Measurements from ENCODE around the gene HSD3B7. TPM values are rescaled to one million over a fixed set of nuclear protein-coding genes. Genes with fewer than 3 reads are reported as not detected.
A peak's percentile ranks its signal among the peaks of the same experiment; 100 is the strongest.

HSD3B7 gene
- total RNA-seq, 4 donors from 2014 or later: 12.4 to 29.8 (median 19.0) TPM

DNA sequence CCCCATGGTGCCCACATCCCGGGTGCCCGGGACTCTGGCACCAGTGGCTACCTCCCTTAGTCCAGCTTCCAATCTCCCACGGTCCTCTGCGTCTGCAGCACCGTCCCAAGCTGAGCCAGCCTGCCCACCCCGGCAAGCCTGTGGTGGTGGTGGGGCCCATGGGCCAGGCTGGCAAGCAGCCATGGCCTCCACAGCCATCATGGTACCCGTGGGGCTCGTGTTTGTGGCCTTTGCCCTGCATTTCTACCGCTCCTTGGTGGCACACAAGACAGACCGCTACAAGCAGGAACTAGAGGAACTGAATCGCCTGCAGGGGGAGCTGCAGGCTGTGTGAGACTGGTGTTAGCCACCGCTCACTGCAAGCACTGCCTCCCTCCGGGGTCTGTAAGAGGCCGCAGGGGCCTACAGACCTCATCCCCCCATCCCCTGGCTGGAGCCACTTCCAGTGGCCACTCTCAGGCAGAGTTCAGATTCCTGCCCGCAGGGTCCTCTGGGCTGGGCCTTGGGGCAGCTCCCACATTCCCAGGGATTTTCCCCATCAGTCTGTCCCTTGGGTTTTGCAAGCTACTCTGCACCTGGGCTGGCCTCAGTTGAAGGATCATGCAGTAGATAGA lies 31.4 kb upstream of the HSD3B7 start:
- intact Hi-C loops (cut with DNase I; ENCODE audit: low total_unique reads): no loop called here
- H3K4me3 ChIP-seq (ENCODE audit: low read depth, poor library complexity, severe bottlenecking): no peak overlapping the region
- WGBS, 2 donors: 39 to 56% methylated on average over 10 to 11 of the region's 15 CpGs
- peak in 1 of 2 donors; percentile 40 for DNase-seq (ENCODE audit: low spot score in 2 of 2)
- no peak for TF ChIP-seq POLR2A (IDR thresholded peaks at IDR 0.05)
- TF ChIP-seq, protein P1, sequence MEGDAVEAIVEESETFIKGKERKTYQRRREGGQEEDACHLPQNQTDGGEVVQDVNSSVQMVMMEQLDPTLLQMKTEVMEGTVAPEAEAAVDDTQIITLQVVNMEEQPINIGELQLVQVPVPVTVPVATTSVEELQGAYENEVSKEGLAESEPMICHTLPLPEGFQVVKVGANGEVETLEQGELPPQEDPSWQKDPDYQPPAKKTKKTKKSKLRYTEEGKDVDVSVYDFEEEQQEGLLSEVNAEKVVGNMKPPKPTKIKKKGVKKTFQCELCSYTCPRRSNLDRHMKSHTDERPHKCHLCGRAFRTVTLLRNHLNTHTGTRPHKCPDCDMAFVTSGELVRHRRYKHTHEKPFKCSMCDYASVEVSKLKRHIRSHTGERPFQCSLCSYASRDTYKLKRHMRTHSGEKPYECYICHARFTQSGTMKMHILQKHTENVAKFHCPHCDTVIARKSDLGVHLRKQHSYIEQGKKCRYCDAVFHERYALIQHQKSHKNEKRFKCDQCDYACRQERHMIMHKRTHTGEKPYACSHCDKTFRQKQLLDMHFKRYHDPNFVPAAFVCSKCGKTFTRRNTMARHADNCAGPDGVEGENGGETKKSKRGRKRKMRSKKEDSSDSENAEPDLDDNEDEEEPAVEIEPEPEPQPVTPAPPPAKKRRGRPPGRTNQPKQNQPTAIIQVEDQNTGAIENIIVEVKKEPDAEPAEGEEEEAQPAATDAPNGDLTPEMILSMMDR (IDR thresholded peaks at IDR 0.05): no peak

DNA sequence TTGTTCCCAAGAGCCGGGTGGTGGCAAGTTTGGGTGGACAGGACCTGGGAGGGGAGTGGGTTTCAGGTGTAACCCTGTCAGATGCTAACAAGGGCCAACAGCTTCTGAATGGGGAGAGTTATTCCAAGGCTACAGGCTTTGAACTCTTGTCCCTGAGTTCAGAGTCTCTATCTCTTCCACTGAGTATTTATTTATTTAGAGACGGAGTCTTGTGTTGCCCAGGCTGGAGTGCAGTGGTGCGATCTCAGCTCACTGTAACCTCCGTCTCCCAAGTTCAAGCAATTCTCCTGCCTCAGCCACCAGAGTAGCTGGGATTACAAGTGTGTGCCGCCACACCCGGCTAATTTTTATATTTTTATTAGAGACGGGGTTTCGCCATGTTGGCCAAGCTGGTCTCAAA lies 30.0 kb upstream of the HSD3B7 start:
- 79 to 80% methylated on average over 8 of the region's 8 CpGs for WGBS, 2 donors
- H3K4me3 ChIP-seq (ENCODE audit: low read depth, poor library complexity, severe bottlenecking): no peak overlapping the region
- TF ChIP-seq POLR2A (IDR thresholded peaks at IDR 0.05): no peak
- TF ChIP-seq, protein P1 (IDR thresholded peaks at IDR 0.05): no peak
- intact Hi-C loops (cut with DNase I; ENCODE audit: low total_unique reads): no loop called here
- DNase-seq (ENCODE audit: low spot score in 2 of 2): no peak

DNA sequence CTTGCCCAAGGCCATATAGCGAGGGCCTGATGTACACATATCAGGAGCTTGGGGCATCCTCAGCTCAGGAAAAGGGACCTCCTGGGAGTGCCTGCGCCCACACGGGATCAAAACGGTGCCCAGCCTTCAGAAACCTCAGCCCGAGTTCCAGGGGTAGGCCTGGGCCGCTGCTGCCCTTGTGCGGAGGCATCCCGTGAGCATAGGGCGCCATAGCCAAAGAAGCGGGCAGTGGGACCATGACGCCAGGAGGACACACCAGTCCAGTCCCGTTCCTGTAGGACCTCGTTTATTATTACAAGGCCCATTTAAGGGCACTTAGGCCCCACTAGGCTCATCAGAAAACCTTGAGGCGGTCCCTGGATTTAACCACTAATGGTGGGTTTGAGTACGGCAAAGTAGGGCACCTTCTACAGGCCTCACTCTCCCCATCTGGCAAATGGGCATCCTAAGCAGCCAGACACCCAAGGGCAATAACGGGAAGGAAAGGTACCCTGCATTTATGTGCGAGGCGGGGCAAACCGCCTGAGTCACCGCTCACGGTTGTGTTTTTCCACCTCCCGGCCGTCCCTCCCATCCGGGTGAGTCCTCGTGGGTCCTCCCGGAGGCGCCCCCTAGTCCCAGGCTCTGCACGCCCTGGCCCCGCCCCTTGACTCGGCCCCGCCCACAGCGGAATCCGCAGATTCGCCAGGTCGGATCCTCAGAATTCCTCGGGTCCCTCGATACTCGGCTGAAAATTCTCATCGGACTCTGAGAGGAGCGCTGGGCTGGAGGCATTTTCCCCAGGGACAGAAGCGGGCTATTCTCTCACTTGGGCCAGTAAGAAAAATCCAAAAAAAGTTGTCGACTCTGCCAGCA lies 28.2 kb upstream of the HSD3B7 start:
- DNase-seq (ENCODE audit: low spot score in 2 of 2): peak; percentile 67 to 97
- peak overlapping the region; percentile 75 for H3K4me3 ChIP-seq (ENCODE audit: low read depth, poor library complexity, severe bottlenecking)
- intact Hi-C loops (cut with DNase I; ENCODE audit: low total_unique reads): no loop called here
- TF ChIP-seq POLR2A (IDR thresholded peaks at IDR 0.05): no peak
- TF ChIP-seq, protein P1 (IDR thresholded peaks at IDR 0.05): no peak
- 24 to 29% methylated on average over 38 to 42 of the region's 42 CpGs for WGBS, 2 donors

DNA sequence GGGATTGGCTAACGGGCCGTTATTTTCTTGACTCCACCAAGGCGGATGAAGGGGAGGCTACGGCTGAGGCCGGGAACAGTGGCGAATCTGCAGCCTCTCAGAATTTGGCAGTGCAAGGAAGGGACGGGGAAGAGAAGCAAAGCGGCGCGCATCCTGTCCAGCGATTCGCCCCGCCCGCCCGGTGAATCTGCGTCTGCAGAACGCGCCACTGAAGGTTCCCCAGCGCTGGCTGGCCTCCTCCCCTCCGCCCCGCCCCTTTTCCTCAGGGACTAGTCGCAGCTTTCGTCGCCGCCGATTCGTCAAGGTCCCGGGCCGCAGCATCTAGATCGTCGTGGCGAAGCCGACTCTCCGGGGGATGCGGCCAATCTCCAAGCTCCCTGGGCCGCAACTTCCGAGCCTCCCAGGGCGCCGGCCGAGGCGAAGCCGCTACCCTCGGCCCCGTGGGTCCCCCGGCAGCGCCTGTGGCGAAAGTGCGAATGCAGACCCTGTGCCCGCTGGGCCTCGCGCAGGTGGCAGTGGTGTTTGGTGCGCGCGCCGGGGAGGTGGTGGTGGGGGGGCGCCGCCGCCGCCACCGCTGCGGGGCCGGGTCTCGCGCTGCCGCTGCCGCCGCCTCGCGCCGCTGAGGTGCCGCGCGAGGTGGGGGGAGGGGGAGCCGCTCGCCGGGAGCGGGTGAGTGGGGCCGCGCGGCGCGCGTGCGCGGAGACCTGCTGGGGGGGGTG lies 27.4 kb upstream of the HSD3B7 start, which contains the start of gene SETD1A:
Gene SETD1A (plus strand): TSS at position 299 of the 719 bp plus-strand sequence. CDS start 978 bp downstream, outside the sequence.
- TF ChIP-seq, protein P1 (IDR thresholded peaks at IDR 0.05): no peak
- TF ChIP-seq POLR2A (IDR thresholded peaks at IDR 0.05): no peak

DNA sequence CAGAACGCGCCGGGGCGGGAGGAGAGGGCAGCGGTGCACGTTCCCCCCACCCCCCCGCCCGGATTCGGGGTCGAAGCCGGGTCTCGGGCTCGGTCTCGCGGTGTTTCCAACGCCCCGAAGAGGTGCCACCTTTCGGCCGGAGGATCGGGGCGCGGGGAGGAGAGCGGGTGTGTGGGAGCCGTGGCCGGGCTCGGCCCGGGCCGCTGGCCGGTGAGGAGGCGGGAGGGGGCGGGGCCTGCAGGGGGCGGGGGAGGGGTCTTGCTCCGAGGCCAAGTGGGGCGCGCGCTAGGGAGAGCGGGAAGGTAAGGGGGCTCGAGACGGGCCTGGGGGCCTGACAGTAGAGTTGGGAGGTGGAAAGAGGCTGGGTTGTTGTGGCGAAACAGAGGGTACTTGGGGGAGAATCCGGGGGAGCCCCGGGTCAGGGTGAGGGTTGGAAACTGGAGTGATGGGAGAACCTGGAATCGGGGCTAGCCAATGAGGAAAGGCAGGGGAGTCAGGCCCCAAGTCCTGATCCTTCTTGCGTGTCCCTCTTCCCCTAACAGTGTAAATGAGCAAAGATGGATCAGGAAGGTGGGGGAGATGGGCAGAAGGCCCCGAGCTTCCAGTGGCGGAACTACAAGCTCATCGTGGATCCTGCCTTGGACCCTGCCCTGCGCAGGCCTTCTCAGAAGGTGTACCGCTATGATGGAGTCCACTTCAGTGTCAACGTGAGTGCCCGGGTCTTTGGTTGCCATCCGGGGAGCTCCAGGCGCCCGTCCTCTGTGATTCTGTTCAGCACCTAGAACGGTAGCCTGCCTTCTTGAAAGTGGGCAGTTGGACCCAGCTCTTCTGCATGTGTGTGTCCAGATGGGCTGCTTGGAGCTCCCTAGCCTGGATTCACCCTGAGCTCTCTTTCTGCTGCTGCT lies 26.6 kb upstream of the HSD3B7 start:
- no peak for DNase-seq (ENCODE audit: low spot score in 2 of 2)
- WGBS, 2 donors: 9 to 14% methylated on average over 35 to 45 of the region's 55 CpGs

More for the DNA sequence above, 27.4 kb upstream of the HSD3B7 start, which contains the start of gene SETD1A:
- 1% methylated on average over 44 to 58 of the region's 85 CpGs for WGBS, 2 donors
- intact Hi-C loops (cut with DNase I; ENCODE audit: low total_unique reads): no loop called here
- H3K4me3 ChIP-seq (ENCODE audit: low read depth, poor library complexity, severe bottlenecking): peak within 1 kb of the TSS; percentile 75
- peak; percentile 96 to 99 for DNase-seq (ENCODE audit: low spot score in 2 of 2)

More for the DNA sequence above, 26.6 kb upstream of the HSD3B7 start:
- TF ChIP-seq, protein P1 (IDR thresholded peaks at IDR 0.05): no peak
- TF ChIP-seq POLR2A (IDR thresholded peaks at IDR 0.05): no peak
- intact Hi-C loops (cut with DNase I; ENCODE audit: low total_unique reads): no loop called here
- peak overlapping the region; percentile 75 for H3K4me3 ChIP-seq (ENCODE audit: low read depth, poor library complexity, severe bottlenecking)
